ENCODE data around the gene BAHD1.

Gene BAHD1

GRCh38 chr15:40405501-40406381, 35.0 kb upstream of the BAHD1 start, which contains the start of gene IVD:
Gene IVD (plus strand): TSS chr15:40405795. CDS start chr15:40405828, 33 bp downstream.
- TF ChIP-seq, protein P1, sequence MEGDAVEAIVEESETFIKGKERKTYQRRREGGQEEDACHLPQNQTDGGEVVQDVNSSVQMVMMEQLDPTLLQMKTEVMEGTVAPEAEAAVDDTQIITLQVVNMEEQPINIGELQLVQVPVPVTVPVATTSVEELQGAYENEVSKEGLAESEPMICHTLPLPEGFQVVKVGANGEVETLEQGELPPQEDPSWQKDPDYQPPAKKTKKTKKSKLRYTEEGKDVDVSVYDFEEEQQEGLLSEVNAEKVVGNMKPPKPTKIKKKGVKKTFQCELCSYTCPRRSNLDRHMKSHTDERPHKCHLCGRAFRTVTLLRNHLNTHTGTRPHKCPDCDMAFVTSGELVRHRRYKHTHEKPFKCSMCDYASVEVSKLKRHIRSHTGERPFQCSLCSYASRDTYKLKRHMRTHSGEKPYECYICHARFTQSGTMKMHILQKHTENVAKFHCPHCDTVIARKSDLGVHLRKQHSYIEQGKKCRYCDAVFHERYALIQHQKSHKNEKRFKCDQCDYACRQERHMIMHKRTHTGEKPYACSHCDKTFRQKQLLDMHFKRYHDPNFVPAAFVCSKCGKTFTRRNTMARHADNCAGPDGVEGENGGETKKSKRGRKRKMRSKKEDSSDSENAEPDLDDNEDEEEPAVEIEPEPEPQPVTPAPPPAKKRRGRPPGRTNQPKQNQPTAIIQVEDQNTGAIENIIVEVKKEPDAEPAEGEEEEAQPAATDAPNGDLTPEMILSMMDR (IDR thresholded peaks at IDR 0.05; ENCODE audit: low read depth, low read length, missing control alignments), result no peak
- H3K4me3 ChIP-seq (ENCODE audit: low read depth, low read length), result peak within 1 kb of the TSS; percentile 94
- peak; percentile 74 for DNase-seq (ENCODE audit: low read depth)

DNA sequence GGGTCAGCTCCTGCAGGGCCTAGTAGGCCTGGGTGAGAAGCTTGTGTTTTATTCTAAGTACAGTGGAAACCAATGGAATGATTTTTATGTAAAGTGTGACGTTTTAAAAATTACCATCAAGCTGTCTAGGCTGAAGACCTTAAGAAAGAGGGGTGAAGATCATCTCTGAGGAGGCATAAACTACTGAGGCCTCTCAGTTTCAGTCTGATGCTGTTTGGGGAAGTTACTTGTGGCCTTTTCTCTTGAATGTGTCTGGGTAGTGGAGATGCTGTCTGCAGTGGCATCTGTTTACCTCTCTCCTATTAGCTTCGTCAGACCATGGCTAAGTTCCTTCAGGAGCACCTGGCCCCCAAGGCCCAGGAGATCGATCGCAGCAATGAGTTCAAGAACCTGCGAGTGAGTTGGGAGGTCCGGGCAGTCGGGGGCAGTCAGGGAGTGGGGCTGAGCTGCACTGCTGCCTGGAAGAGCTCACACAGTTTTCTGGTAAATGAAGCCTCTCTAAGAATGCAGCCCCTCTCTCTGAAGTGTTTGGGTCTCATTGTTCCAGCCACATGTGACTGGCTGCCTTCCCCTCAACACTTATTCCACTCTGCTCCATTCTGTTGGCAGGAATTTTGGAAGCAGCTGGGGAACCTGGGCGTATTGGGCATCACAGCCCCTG, 33.3 kb upstream of the BAHD1 start:
- H3K4me3 ChIP-seq (ENCODE audit: low read depth, low read length), result no peak overlapping the region; the same call in 1 of the 2 replicates
- TF ChIP-seq, protein P1 (IDR thresholded peaks at IDR 0.05; ENCODE audit: low read depth, low read length, missing control alignments), result no peak
- DNase-seq (ENCODE audit: low read depth), result peak; percentile 69

- TF ChIP-seq, protein P1 (IDR thresholded peaks at IDR 0.05; ENCODE audit: low read depth, low read length, missing control alignments), result no peak
- DNase-seq (ENCODE audit: low read depth), result peak; percentile 46
- no peak overlapping the region for H3K4me3 ChIP-seq (ENCODE audit: low read depth, low read length)
Observed at GRCh38 chr15:40409366-40409765, 31.4 kb upstream of the BAHD1 start.

- H3K4me3 ChIP-seq (ENCODE audit: low read depth, low read length), result no peak overlapping the region
- no peak for DNase-seq (ENCODE audit: low read depth)
- TF ChIP-seq, protein P1 (IDR thresholded peaks at IDR 0.05; ENCODE audit: low read depth, low read length, missing control alignments), result no peak
Observed at GRCh38 chr15:40410476-40410875, 30.3 kb upstream of the BAHD1 start.

GRCh38 chr15:40412095-40412759, 28.5 kb upstream of the BAHD1 start:
- TF ChIP-seq, protein P1 (IDR thresholded peaks at IDR 0.05; ENCODE audit: low read depth, low read length, missing control alignments), result no peak
- H3K4me3 ChIP-seq (ENCODE audit: low read depth, low read length), result no peak overlapping the region
- DNase-seq (ENCODE audit: low read depth), result no peak

- no peak overlapping the region for H3K4me3 ChIP-seq (ENCODE audit: low read depth, low read length)
- DNase-seq (ENCODE audit: low read depth), result no peak
- TF ChIP-seq, protein P1 (IDR thresholded peaks at IDR 0.05; ENCODE audit: low read depth, low read length, missing control alignments), result no peak
Observed at GRCh38 chr15:40413036-40413435, 27.7 kb upstream of the BAHD1 start.
